GM18858 (cell line): ENCODE measurements around the gene EDA.
A peak's percentile ranks its signal among the peaks of the same experiment; 100 is the strongest.

Experiments used
- ATAC-seq: cut with Tn5 transposase; IDR thresholded peaks from one replicate; pipeline ENCODE4 v1.9.1; 2021; ENCODE audit not compliant: unreplicated experiment

EDA gene

DNA sequence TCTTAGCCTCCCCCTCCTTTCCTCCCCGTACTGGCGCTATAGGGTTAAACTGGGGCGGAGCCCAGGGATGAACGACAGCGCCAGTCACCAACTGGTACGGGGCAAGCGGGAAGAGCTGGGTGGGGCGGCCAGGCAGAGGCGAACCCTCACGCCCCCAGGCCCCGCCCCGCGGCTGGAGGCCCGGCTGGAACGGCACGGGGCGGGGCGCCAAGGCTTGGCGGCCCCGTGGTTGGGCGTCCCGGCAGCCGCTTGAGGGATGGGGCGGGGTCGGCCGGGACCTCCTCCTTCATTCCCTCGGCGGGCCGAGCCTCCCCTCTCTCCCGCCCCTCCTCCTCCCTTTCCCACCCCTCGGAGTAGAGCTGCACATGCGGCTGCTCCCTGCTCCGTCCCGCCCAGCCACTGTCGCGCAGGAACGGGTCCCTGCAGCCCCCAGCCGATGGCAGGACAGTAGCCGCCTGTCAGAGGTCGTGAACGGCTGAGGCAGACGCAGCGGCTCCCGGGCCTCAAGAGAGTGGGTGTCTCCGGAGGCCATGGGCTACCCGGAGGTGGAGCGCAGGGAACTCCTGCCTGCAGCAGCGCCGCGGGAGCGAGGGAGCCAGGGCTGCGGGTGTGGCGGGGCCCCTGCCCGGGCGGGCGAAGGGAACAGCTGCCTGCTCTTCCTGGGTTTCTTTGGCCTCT is at the start of gene EDA:
Gene EDA, plus strand, starts transcription at position 335 of the 678 bp plus-strand sequence.
- peak; percentile 62 for ATAC-seq

GRCh38 chrX:69568828-69569227 is 47.1 kb upstream of the EDA start:
- no peak for ATAC-seq

DNA sequence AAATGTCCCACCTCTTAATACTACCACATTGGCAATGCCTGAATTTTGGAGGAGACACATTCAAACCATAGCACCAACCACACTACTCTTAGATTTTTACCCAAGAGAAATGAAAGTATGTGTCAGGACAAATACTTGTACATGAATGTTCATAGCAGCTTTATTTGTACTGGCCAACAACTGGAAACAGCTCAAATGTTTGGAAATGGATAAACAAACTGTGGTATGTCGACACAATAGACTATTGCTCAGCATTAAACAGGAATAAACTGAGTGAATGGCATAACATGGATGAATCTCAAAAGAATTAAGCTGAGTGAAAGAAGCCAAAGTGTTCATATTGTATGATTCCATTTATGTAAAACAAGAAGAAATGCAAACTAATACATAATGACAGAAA is 18.5 kb upstream of the EDA start:
- no peak for ATAC-seq

DNA sequence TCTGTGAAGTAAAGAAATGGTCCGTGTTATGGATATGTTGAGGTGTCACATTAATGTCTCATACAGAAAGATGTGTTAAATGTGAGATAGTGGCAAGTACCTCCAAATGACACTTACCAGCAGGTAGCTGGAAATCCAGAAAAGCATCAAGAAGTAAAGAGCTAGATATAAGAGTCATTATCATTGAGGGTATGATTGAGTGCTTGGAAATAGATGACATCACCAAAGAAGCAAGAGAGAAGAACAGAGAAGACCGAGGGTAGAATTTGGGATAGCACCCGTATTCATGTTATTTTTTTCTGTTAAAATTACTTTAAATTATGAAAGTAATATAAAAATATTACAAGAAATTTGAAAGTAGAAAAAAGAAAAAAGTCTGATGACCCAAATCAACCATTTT is 15.7 kb upstream of the EDA start:
- ATAC-seq, result no peak

GRCh38 chrX:69603566-69604194 is 12.2 kb upstream of the EDA start:
- ATAC-seq, result no peak

DNA sequence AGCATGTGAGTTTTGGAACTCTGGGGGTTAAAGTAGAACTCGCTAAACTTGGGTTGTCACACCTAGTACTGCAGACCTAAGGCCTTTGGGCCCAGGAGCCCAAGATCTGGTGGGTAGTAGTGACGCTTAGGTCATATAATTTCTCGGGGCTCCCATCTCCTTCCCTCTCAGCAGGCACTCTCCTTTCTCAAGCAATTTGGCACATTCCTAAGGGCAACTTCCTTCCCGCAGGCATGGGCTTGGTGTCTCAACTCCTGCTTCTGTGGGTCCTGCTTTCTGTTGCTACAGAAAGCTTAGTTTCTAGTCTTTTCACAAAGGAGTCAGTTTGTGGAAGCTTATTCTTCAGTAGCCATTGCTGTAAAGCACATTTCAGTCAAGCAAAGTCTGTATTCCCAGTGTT is 10.4 kb upstream of the EDA start:
- ATAC-seq, result no peak

- ATAC-seq, result no peak
Observed at GRCh38 chrX:69607616-69608015, 8.3 kb upstream of the EDA start.

DNA sequence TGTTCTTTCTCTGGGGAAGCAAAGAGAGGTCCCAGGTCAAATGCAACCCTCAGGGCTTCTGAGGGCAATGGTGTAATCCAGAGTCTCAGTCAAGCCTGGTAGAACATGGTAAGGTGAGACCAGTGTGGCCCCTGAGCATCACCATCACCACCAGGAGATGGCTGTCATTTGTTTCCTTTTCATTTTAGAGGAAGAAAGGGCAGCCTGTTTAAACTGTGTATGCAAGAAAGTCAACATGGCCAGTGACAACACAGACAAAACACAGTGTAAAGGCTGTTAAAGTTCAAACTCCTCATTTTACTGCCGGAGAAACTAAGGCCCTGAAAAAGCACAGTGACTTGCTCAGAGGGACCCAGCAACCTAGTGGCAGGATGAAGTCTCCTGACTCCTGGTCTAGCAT is 2.0 kb upstream of the EDA start:
- ATAC-seq, result no peak

DNA sequence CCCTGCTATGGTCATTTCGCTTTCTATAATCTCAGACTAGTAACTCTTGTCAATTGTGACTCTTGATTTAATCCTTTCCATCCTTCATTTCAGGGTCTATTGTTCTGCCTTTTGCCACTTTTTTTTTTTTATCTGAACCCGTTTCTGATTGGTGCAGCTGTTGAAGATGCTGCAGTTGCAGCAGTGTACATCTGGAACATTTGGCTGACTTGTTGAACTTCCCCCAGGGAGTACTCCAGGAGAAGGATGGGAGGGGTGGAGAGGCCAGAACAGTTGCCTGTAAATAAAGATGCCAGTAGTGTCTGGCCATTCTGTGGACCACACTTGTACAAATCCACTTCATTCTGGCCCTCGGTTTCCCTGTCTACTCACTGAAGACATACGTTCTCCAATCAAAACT is 1.0 kb upstream of the EDA start:
- no peak for ATAC-seq

DNA sequence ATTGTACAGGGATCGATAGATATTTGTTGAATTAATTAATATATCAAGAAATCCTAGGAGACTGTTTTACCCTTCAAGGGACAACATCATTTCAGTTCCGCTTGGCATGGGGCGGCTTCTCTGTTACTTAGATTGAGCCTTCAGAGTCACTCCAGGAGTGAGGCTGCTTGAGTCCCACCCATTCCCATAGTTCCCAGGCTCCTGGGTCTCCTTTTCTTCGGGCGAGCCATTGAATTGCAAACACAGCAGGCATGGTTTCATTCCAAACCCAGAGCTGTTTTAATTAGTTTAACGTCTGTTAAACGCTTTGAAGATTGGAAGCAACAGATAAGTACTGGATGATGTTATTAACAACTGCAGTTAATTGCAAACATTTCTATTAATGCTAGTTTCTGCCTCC is 571 bp upstream of the EDA start:
- no peak for ATAC-seq

DNA sequence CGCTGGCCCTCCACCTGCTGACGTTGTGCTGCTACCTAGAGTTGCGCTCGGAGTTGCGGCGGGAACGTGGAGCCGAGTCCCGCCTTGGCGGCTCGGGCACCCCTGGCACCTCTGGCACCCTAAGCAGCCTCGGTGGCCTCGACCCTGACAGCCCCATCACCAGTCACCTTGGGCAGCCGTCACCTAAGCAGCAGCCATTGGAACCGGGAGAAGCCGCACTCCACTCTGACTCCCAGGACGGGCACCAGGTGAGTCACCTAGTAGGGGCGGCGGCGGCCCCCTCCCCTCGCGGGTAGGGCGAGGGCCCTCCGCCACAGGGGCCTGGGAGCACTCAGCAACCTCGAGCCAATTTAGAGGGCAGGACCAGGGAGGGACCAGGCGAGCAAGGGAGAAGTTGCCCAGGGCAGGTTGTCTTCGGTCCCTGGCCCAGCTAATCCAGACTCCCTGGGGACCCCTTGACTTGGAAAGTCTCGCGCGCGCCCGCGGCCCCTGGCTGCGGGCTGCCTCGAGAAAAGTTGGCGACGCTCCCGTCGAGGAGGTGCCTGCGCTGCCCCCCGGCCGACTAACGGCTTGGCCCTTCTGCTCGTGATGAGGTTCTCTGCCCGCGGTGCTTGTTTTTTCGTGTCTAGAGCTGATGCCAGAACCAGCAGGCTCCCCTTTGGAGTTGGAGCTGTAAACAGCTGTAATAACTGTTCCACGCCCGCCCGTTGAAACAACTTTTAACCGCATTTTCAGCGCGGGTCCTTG is 717 bp downstream of the EDA start:
- no peak for ATAC-seq

DNA sequence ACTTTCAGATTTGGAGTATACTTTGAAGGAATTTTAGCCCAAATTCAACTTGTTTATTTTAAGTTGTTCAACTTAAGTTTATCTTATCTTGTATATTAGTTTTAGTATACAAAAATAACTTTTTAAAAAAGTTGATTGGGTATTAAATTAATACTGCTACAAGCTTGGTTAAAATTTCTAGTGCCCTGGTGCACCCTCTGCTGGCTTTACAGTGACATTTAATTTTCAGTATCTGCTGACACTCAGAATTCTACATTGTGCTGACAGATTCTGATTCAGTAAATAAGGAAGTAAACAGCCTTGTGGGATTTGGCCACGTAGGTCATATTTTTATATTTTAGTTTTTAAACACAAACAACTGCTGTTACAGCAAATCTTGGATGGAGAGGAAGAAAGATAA is 2.9 kb downstream of the EDA start:
- ATAC-seq, result no peak

- no peak for ATAC-seq
Observed at GRCh38 chrX:69626129-69626528, 10.2 kb downstream of the EDA start.

- ATAC-seq, result no peak
Observed at GRCh38 chrX:69627744-69628143, 11.8 kb downstream of the EDA start.

DNA sequence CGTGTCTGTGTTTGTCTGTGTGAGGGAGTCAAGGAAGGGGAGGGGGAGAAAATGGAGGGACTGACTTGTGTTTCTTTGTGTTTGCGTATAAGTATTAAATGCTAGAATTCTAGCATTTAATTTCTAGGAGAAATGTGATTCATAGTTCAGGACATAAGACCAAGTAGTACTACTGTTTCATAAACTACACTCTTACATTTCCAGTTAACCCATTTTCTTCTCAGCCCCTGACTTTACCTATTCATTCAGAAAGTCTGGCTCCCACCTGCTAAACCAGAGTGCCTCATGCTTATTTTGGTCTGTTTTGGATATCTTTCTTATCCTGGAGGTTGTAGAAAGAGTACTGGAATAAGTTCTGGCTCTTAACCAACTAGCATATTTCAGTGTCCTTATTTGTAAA is 14.2 kb downstream of the EDA start:
- no peak for ATAC-seq

- ATAC-seq, result no peak
Observed at GRCh38 chrX:69664693-69665092, 48.8 kb downstream of the EDA start.

DNA sequence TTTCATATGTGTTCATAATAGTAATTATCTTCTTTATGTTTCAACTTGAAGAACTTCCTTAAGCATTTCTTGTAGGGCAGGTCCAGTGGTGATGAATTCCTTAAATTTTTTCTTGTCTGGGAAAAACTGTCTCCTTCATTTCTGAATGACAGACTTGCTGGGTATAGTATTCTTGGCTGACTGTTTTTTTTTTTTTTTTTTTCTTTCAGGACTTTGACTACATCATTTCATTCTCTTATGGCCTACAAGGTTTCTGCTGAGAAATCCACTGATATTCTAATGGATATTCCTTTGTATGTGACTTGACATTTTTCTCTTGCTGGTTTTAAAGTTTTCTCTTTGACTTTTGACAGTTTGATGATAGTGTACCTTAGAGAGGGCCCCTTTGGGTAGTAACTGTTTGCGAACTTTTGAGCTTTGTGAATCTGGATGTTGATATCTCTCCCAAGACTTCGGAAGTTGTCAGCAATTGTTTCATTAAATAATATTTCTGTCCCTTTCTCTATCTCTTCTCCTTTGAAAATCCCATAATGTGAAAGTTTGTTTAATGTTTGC is 54.2 kb downstream of the EDA start:
- ATAC-seq, result no peak

GRCh38 chrX:69674891-69675290 is 59.0 kb downstream of the EDA start:
- ATAC-seq, result no peak

GRCh38 chrX:69705818-69706217 is 89.9 kb downstream of the EDA start:
- ATAC-seq, result no peak

- no peak for ATAC-seq
Observed at GRCh38 chrX:69718102-69718501, 102.2 kb downstream of the EDA start.

- ATAC-seq, result no peak
Observed at GRCh38 chrX:69724307-69724706, 108.4 kb downstream of the EDA start.

GRCh38 chrX:69740317-69740716 is 124.4 kb downstream of the EDA start:
- ATAC-seq, result no peak
